Muscle of arm (tissue), 12 donors: ENCODE data around the gene TOR4A. TPM values are rescaled to one million over a fixed set of nuclear protein-coding genes. Genes with fewer than 3 reads are reported as not detected.
"Not testable (repeated sequence)": the region's sequence is repeated elsewhere in the genome, so short reads cannot be mapped to it uniquely, and the experiment has no call there.

Experiments
- DNase-seq: peaks from one replicate; pipeline ENCODE4 v3.0.0-alpha.2; 2013
- polyA plus RNA-seq, 12 donors: library from polyadenylated mRNA; unstranded; fragments of 120-200 nt; gene quantifications; one replicate each; pipeline ENCODE4 v1.2.1, GENCODE V29; 2013; ENCODE audit not compliant: insufficient read length in 12 of 12

TOR4A gene
- polyA plus RNA-seq, 12 donors: 3.5 to 14.8 (median 4.4) TPM; not detected in 1

DNA sequence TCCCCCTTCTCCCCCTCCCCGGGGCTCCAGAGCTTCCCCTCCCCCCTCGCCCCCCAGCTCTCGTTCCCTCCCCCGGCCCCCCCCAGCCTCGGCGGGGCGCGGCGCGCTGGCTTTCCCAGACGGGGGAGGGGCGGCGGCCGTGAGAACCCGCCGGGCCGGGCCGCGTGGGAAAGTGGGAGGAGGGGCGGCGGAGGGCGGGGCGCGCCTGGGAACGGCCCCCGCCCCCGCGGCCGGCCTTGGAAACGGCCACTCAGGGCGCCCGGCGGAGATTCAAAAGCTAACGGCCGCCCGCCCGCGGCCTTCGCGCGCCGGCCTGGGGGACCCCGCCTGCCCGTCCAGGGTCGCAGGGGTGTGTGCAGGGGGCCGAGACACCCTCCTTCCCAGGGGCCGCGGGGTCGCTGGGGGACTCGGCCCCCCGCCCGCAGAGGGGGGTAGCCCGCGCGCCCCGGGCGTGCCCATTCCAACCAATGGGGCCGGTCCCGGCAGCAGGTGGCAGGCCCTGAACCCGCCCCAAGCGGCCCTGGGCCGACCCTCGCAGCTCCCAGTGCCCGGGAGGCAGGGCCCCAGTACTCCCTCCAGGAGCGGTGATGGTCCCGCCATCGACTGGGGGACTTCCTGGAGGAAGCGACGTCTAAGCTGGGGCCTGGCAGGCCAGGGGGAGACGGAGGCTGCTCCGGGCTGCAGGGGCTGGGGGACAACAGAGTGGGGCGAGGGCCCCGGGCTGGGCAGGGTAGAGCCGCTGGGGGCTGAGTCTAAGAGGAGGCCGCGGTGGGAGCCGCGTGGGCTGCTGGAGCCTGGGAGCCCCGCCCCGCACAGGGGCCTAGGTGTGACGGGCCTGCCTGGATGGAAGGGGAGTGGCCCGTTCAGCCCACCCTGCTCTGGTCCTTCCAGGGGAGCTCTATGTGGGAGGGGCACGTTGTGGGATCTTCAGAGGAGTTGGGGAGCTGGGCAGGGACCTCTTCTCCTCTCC is 38.8 kb downstream of the TOR4A start:
- no peak for DNase-seq

DNA sequence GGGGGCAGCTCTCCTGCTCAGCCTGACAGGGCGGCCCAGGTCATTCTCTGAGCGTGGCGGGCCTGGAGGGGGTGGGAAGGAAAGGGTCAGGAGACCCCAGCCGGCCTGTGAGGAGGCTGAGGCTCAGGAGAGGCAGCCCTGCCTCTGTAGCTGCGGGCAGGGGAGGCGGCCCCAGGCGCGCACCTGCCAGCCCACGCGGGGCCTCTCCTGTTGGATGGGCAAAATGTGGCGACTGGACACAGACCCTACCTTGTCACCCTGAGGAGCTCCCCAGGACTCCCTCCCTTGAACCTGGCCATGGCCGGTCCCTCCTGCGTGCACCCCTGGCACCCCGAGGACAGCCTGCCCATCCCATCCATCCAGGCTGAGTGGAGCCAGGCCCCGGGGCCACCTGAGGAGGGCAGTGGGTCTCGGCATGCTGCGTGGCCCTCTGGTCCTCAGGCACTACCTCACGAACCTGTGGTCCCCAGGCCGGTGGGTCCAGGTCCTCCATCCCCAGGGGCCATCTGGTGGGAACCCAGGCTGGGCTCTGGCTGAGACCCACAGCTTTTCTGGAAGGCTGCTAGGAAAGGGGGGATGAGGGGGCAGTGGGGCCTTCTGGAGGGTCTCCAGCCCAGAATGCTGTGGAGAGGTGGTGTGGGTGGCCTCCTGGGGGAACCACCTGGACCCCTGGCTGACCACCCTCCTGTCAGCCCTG is 39.6 kb downstream of the TOR4A start:
- DNase-seq: no peak

DNA sequence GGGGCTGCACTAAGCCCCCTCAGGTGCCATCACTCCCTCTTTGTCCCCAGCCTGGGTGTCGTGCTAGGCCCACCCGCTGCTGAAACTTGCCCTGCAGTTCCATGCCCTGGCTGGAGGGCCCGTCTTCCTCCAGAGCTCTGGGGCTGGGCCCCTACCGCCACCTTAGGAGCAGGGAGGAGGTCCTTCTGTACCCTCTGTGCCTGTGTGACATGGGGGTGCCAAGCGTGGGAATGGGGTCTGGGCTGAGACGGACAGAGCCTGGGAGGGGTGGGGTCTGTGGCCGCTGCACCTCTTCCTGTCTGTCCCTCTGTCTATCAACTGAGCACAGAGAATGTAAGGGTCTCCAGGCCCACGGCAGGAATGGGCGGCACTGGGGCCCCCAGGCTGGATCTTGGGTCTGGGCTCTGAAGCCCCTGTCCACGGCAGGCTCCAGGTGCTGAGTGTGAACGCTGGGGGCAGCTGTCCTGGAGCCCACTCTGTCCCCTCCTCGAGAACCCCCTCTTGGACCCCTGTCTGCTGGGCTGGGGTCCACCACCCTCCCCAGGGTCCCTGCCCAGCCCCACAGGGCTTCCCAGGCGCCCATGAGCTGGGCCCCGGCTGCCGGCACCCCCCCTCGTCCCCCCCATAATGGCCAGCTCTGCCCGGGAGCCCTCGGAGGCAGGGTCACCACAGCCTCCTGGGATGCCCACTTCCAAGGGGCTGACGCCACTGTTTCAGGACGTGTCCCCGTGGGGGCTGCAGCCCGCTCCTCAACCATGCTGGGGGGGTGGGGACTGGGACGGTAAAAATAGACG is 40.4 kb downstream of the TOR4A start:
- DNase-seq: no peak

DNA sequence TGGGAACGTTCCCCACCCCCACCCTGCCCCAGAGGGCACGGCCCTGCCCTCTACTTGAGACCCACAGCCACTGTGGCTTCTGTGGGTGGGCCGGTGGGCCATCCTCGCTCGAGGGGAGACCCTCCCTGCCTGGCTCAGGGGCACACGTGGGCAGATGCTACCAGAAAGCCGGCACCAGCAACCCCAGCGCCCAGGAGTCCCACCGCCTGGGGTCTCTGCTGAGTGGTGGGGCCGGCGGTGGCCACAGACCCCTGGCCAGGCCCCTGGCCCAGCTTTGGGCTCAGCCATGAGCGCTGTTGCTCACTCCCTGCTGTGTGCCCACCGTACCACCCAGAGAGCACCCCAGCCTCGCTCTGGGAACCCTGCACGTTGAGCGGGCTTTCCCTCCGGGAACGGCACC is 41.1 kb downstream of the TOR4A start:
- DNase-seq: no peak

DNA sequence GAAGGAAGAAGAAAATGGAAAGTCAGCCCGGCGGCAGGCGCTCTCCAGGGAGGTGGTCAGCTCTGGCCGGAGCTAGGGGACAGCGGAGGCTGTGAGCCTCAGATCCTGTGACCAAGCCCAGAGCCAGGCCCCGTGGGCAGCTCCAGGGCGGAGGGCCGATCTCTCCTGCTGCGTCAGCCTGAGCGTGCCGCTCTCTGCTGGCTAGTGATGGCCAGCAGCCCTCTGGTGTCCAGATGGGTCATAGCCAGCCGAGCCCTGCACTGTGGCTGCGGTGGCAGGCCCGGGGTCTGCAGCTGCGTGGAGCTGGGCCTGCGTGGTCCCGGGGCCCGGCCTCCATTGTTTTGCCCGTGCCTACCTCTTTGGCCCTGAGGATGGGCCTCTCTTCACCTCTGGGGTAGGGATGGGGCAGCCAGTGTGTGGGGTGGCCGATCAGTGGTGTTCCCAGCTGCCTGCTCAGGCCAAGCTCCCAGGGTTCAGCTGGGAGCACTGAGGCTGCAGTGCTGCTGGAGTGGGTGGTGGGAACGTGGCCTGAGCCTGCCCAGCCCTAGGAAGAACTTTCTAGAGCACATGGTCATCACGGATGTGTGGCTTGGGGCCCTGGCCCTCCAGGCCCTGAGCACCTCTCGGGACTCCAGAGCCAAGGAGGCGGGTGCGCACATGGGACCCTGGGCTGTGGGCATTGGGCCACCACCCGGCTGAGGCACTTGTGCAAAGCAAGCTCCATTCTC is 41.6 kb downstream of the TOR4A start:
- no peak for DNase-seq

DNA sequence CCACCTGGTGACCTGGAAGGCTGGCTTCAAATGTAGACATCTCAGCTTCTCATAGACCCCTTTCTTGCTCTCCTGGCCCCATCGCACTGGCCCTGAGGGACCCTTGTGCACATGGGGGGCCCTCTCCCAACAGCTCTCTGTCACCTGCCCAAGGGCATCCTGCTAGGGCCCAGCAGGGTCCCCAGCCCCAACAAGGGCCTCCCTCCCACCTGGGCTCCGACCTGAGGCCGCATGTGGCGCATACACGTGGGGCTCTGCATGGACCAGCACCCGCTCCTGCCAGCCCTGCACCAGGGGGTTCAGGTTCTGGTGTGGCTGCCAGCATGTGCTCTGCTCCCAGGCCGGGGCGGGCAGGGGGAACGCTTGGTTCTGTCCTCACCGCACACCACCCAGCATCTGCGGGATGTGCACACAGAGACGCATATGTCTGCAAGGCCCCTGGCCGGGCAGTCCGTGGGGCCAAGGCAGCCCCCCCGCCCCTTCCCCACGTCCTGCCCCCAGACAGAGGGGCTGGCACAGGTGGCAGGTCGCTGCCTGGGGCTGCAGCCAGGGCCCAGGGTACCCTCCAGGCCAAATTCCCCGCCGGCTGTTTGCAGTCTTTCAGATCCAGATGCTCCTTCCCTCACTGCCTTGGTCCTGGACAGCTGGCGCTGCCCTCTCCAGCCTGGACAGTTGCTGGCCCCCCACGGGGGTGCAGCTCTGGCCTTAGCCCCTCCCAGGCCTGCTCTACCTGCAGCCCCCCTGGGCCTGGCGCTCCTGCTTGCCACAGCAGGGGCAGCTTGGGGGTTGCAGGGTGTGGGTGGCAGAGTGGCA is 42.4 kb downstream of the TOR4A start:
- DNase-seq: no peak

DNA sequence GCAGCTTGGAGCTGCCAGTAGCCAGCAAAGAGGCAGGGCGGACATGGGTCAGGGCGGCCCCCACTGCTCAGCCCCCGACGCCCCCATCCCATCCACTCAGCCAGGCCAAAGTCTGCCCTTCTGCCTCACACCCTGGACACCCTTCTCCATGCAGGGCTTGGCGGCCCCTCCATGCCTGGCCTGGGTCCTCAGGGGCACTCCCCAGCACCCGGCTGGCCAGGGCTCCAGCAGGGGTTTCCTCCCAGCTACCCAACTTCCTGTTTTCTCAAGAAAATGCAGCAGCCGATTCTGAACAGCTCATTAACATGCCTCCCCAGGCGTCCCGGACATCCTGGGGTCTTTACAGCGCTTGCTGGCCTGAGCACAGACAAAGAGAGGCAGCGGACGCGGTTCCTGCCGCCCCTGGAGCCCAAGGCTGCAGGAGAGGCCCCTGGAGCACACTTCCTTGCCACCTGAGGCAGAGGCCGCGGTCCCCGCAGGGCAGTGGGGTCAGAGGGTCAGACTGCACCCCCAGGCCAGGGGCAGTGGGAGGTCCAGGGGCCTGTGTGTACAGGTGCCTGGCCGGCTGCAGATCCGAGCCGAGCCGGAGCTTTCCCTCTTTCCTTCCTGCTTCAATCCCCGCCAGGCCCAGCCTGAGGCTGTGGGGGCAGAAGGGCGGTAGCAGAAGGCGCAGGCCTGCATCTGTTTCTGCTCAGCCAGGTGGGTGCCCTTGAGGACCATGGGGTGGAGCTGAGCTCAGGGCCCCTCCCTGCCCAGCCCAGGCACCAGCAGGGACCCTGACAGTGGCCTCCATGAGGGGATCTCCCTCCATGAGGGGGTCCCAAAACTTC is 43.2 kb downstream of the TOR4A start:
- no peak for DNase-seq

DNA sequence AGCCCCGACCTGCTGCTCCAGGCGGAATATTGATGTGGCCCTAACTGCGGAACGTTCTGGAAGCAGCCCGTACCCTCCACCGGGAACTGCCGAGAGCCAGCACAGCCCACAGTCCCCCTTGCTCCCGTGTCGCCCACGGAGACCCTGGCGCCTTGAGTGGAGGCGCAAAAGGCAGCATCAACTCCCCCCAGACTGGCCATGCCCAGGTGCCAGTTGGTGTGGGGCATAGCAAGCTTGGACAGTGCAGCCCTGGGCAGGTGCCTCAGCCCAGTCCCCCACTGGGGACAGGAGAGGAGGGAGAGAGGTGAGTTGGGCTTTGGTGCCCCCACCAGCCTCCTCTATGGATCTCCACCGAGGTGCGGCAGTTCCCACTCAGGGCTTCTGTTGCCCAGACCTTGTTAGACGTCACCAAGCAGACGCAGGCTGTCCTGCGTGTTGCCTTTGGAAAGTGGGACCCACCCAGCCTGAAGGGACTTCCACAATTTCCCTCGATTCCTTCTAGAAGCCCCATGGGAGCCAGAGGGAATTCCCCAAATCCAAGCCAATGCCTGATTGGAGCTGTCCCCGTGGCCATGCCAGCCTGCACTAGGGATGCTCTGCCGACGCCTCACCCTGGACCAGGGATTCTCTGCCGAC is 44.3 kb downstream of the TOR4A start:
- DNase-seq: no peak

DNA sequence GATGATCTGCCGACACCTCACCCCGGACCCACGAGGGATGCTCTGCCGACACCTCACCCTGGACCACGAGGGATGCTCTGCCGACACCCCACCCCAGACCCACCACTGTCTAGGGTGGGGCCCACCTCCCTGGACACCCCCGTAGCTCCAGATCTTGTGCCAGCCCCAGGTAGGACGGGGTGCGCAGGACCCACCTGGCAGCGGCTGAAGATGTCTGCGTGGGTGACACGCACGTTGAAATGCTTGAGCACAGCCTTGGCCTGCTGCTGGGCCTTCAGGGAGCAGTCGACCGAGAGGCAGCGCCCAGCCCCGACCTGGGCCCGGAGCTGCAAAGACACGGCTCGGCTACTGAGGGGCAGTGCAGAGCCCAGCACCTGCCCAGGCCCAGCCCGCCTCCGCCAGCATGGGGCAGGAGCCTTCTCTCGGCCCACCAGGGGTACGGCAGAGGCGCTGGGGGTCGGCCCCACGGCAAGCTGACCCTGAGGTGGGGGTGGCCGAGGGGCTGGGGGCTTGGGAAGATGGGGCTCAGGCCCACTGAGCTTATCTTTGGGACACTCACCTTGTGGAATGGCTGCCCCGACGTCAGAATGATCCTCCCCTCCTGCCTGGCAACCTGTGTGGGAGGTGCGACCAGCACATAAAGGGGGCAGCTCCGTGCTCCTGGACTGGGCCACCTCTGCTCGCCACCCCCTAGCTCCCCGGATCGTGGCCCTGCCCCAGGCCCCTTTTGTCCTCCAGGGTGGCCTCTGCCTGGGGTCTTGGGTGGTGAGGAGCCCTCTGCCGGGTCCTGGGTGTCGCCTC is 46.2 kb downstream of the TOR4A start:
- DNase-seq: no peak

DNA sequence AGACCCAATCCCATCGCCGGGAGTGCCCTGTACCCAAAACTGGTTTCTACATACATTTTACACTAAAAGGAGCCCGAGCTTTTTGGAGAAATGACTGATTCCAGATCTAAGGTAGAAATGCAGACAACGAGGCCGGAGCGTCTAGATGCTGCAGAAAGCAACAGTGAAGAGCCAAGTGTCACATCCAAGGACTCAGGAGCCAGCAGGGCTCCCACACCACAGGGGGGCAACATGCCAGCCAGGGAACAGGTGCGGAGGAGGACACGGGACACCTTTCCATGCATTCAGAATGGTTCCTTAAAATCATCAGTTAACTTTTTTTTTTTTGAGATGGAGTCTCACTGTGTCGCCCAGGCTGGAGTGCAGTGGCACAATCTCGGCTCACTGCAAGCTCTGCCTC is 47.6 kb downstream of the TOR4A start:
- DNase-seq: no peak

DNA sequence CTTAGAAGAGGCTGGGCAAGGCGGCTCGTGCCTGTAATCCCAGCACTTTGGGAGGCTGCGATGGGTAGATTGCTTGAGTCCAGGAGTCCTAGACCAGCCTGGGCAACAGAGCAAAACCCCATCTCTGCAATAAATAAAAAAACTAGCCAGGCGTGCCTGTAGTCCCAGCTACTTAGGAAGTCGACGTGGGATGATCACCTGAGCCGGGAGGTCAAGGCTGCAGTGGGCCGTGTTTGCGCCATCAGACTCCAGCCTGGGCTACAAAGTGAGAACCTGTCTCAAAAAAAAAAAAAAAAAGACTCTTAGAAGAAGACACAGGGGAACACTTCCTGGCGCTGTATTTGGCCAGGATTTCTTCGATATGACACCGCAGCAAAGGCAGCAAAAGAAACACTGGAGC is 48.3 kb downstream of the TOR4A start:
- DNase-seq: no peak

DNA sequence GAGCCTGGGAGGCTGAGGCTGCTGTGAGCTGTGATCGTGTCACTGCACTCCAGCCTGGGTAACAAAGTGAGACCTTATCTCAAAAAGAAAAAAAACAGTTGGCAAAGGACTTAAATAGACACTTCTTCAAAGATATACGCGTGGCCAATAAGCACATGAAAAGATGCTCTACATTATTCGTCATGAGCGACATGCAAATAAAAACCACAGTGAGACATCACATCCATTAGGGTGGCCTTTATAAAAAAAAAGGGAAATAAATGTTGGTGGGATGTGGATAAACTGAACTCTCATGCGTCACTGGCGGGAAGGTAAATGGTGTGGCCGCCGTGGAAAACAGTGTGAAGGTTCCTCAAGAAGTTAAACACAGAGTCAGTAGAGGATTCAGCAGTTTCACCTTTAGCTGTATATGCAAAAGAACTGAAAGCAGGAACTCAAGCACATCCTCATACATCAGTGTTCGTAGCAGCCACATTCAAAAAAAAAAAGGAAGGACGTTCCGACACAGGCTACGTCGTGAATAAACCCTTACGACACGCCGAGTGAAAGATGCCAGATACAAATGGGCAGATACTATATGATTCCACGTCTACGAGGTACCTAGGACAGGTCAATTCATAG is 49.0 kb downstream of the TOR4A start:
- DNase-seq: no peak

DNA sequence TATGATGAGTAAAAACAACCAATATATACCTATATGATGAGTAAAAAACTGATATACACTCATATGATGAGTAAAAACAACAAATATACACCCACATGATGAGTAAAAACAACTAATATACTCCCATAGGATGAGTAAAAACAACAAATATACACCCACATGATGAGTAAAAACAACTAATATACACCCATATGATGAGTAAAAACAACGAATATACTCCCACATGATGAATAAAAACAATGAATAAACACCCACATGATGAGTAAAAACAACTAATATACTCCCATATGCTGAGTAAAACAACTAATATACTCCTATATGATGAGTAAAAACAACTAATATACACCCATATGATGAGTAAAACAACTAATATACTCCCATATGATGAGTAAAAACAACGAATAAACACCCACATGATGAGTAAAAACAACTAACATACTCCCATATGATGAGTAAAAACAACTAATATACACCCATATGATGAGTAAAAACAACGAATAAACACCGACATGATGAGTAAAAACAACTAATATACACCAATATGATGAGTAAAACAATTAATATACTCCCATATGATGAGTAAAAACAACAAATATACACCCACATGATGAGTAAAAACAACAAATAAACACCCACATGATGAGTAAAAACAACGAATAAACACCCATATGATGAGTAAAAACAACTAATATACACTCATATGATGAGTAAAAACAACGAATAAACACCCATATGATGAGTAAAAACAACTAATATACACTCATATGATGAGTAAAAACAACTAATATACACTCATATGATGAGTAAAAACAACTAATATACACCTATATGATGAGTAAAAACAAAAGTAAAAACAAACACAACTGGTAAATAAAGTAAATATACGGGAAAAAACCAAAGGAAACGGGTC is 50.4 kb downstream of the TOR4A start:
- not testable (repeated sequence) for DNase-seq

DNA sequence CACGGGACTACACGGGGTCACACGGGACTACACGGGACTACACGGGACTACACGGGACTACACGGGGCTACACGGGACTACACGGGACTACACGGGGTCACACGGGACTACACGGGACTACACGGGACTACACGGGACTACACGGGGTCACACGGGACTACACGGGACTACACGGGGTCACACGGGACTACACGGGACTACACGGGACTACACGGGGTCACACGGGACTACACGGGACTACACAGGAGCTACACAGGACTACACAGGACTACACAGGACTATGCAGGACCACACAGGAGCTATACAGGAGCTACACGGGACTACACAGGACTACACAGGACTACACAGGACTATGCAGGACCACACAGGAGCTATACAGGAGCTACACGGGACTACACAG is 52.1 kb downstream of the TOR4A start:
- DNase-seq: not testable (repeated sequence)

DNA sequence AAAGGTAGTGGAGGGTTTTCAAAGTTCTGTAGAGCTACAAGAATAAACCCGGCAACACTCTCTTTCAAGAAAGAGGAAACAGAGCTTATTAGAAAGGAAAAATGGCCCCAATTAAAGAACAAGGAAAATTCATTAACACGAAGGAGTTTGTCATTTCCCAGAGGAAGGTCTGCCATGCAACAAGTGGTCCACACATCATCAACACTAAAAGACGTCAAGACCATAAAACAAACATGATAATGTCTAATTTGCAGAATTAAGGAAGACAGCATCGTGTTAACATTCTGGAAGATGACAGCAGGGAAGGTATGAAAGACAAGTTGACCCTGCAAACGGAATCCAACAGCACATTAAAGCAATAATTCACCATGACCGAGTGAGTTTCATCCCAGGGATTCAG is 53.2 kb downstream of the TOR4A start:
- DNase-seq: no peak

DNA sequence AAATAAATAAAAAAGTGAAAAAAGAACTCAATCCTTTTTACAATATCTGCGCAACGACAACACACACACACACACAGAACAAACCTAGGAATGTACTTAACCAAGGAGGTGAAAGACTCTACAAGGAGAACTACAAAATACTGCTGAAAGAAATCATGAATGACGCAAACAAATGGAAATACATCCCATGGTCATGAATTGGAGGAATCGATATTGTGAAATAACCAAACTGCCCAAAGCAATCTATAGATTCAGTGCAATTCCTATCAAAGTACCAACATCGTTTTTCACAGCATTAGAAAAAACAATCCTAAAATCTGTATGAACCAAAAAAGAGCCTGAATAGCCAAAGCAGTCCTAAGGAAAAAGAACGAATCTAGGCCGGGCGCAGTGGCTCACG is 54.4 kb downstream of the TOR4A start:
- DNase-seq: no peak
